GM11168 (cell line): Measurements from ENCODE around the gene SELPLG.
"Not testable (repeated sequence)": the region's sequence is repeated elsewhere in the genome, so short reads cannot be mapped to it uniquely, and the experiment has no call there.

Experiments used
- in situ Hi-C: fragments of 300-500 bp; cut with MboI; formaldehyde crosslinking; loops from one replicate; pipeline ENCODE4 v1.12.0; 2022; ENCODE audit warnings: low sequenced_read_pairs; ENCODE audit not compliant: unreplicated experiment

The SELPLG gene

DNA sequence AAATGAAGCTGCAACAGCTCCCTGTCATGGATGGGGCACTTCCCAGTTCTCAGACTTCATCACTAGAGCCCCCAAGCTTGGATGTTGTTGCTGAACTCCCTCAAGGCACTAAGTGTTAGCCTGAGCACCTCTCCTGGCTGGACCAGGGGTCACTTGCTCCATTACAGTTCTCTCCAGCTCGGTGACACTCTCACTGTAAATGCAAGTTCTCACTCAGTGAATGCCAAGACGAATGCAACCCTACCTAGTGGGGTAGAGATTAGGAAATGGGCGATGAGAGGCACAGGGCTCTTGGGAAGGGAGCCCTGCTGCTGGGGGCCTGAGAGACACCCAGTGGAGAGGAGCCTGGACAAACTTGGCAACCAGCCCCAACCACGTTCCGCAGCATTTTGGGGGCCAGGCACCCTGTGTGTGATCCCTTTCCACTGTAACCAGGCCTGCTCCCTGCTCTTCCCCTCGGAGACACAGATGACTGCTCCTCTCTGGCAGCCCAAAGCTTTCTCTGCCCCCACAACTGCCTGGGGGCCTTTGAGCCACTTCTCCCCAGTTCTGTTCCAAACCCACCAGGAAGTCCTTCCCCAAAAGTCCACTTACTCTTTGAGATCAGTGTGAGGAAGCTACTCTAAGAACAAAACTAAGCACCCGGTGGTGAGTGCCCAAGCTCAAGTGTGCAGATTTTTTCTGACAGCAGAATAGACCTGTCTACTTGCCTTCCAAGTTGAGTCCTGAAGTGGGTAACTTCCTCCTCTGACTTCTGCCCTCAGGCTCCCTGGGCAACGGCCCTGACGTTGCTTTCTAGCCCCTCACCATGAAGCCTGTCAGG is 8.0 kb upstream of the SELPLG start:
- in situ Hi-C loops, result loop anchor here (10.0 kb wide), 2 partner anchors 163 to 453 kb away; partner anchors contain the start of genes ALKBH2 and UNG

- in situ Hi-C loops, result loop anchor here (10.0 kb wide), 2 partner anchors 164 to 454 kb away; partner anchors contain the start of genes ALKBH2 and UNG
These were observed 7.2 kb upstream of the SELPLG start for GRCh38 chr12:108640802-108641445.

DNA sequence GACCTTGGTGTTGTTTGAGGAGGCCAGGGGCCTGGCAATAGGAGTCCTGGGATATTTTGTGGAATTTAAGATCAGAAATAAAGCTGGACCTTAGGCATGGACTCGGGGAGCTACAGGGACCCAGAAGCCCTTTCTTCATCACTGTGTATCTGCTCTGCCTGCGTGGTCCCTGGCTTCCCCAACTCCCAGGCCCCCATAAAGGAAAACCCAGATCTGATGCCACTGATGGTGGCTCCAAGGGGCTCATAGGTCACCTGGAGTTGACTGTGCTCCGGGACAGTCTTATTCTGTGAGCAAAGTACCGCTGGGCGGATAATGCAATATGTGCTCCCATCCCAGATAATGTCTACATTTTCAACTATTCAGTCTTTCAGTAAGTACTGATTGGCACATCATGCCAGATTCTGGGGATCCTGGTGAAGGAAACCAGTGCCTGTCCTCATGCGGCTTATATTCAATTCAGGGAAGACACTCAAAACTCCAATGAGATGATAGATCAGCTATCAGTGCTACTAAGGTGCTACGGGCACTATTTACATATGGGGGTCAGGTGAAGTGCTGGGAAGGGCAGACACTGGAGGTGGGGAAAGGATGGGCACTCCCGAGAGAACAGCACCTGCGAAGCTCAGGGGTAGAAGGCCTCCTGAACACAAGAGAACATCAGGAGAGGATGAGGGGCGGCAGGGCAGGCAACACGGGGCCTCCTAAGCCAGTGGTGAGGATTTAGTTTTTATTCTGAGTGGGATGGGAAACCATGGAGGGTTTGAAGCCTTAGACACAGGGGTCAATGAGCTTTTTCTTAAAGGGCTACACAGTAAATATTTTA is 5.5 kb upstream of the SELPLG start:
- in situ Hi-C loops, result no loop called here

DNA sequence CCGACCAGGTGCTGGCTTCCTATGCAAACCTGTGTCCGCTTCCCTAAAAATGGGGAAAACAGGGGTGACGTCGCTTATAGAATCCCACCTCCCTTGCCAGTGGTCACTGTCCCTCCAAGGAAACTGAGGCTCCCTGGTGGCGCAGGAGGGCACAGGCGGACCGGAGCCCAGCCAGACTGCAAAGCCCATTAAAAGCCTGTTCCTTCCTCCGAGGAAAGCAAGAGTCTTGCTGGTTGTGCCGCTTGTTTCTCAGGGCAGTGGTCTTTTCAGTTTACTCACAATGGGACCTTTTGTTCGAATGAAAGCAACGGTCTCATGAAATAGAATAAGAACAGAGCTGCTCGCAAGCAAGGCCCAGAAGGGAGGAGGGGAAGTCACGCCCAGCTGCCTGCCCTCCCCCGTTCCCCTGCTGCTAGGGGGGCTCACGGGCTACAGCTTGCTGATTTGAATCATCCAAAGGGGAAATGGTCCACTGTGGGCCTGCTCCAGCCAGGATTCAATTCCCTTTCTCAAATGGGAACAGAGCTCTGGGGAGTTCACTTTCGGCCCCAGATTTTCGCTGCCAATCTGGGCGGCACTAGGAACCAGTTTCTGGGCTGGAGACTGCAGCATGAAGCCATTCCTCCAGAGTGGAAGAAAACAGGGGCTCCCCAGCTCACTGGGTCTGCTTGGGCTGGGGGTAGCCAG is 4.6 kb upstream of the SELPLG start:
- in situ Hi-C loops, result no loop called here

- in situ Hi-C loops, result no loop called here
These were observed 3.7 kb upstream of the SELPLG start for GRCh38 chr12:108637222-108637971.

DNA sequence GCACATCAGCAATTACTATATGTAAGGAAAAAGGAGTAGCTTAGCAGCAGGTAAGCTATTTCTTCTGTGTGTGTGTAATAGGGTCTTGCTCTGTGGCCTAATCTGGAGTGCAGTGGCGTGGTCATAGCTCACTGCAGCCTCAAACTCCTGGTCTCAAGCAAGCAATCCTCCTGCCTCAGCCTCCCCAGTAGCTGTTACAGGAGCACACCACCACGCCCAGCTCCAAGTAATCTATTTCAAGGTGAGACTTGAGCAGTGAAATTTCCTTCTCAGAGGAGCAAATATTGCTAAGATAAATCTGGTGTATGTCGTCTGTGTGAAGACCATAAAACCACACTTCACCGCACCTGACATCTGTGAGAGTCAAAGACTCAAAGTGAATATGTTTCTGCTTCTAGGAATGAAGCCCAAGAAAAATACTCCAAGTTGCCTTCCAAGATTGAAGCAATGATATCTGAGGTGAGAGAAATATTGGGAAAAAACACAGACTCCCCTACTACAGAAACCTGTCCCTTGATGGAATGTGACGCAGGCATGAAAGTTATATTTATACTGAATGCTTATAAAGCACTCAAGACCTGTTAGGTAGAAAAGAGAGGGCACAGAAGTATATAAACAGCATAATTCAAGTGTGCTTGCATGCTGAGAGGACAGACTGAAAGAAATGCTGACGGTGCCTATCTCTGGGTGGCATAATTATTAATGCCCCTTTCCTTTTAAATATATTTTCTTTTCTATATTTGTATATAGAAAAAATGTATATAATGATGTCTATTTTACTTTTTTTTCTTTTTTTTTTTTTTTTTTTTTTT is 2.5 kb upstream of the SELPLG start:
- in situ Hi-C loops, result no loop called here

GRCh38 chr12:108635201-108635996 is 1.7 kb upstream of the SELPLG start:
- in situ Hi-C loops, result no loop called here

- in situ Hi-C loops, result no loop called here
These were observed 652 bp upstream of the SELPLG start for GRCh38 chr12:108634341-108634751.

- in situ Hi-C loops, result no loop called here
These were observed 587 bp downstream of the SELPLG start for GRCh38 chr12:108633081-108633533.

GRCh38 chr12:108631261-108631660 is 2.4 kb downstream of the SELPLG start:
- in situ Hi-C loops, result not testable (repeated sequence)

GRCh38 chr12:108630481-108631207 is 3.0 kb downstream of the SELPLG start:
- in situ Hi-C loops, result no loop called here

DNA sequence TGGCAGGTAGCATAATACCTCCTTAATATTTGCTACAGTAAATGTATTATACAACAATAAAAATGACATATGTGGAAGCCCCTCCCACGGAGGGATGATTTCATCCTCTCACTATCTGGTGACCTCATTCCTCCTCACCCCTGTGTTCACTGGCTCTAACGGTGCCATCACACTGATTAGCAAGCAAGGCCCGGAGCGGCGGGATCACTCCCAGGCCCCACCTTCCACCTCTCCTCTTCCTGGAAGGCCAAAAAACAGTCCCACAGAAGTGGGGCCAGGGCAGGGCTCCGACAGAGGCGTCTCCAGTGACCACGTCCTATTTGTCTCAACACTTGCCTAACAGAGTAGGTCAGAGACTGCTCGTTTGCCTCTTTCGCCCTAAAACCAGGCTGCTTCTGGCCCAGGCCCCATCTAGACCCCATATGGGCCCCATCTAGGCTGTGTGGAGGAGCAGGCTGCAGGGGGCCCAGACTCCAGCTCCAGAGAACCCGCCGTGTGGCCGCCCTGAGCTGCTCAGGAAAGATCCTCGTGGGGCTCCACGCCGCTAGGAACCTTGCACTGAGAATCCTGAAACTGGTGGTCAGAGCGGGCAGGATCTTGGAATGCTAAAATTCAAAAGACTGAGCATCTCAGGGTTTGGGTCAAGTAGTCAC is 3.7 kb downstream of the SELPLG start:
- in situ Hi-C loops, result no loop called here

- in situ Hi-C loops, result no loop called here
These were observed 4.5 kb downstream of the SELPLG start for GRCh38 chr12:108629151-108629550.

GRCh38 chr12:108627134-108627920 is 6.4 kb downstream of the SELPLG start:
- in situ Hi-C loops, result no loop called here

DNA sequence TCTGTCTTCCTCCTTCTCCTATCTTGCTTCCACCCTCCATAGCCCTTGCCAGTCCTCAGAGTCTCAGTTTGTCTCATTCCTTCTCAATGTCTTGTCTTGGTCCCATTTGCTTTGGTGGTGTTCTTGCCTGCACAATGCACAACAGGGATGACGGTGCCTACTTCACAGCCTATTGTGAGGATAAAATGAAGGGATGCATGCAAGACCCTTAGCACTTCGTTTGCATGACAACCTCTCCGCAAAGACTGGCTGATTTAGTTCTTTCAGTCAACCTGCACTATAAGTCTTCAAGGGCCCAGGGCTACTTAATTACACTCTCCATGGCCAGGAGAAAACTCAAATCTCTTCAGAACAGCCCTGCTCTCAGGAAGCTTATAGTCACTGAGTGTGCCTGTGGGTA is 8.5 kb downstream of the SELPLG start:
- in situ Hi-C loops, result no loop called here

DNA sequence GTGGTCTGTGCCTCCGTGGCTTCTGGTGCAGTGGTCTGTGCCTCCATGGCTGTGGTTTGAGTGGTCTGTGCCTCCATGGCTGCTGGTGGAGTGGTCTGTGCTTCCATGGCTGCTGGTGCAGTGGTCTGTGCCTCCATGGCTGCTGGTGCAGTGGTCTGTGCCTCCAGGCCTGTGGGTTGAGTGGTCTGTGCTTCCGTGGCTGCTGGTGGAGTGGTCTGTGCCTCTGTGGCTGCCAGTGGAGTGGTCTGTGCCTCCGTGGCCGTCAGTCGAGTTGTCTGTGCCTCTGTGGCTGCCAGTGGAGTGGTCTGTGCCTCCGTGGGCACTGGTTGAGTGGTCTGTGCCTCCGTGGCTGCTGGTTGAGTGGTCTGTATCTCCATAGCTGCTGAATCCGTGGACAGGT is 10.1 kb downstream of the SELPLG start:
- in situ Hi-C loops, result no loop called here
